Naive B cell (primary cell): ENCODE results near the gene GTPBP8. TPM values are rescaled to one million over a fixed set of nuclear protein-coding genes. Genes with fewer than 3 reads are reported as not detected.

Experiments
- ATAC-seq, 2 donors: fragments of 150-1000 bp; cut with Tn5 transposase; 2 replicates each; pipeline ENCODE4 v1.10.0; 2021; ENCODE audit warnings: low read depth in 2 of 2, mild to moderate bottlenecking in 2 of 2, moderate library complexity in 2 of 2
- DNase-seq: peaks from one replicate; pipeline ENCODE4 v3.0.0; 2022
- H3K27ac Mint-ChIP-seq, 6 donors: one replicate each; pipeline ENCODE4 v1.8.0; 2020 to 2022; ENCODE audit warnings: mild to moderate bottlenecking in 6 of 6, mixed read lengths in 6 of 6, moderate library complexity in 5 of 6, inconsistent platforms in 2 of 6
- H3K27me3 Mint-ChIP-seq, 3 donors: one replicate each; pipeline ENCODE4 v1.8.0; 2021 to 2022; ENCODE audit warnings: mixed read lengths in 3 of 3, mild to moderate bottlenecking in 1 of 3
- H3K36me3 Mint-ChIP-seq, 2 donors: one replicate each; pipeline ENCODE4 v1.8.0; 2020 to 2022; ENCODE audit warnings: mixed read lengths in 2 of 2, inconsistent platforms in 1 of 2, mild to moderate bottlenecking in 1 of 2
- H3K4me1 Mint-ChIP-seq, 3 donors: one replicate each; pipeline ENCODE4 v1.8.0; 2020 to 2022; ENCODE audit warnings: mixed read lengths in 3 of 3, inconsistent platforms in 1 of 3, mild to moderate bottlenecking in 1 of 3, moderate library complexity in 1 of 3
- H3K4me3 Mint-ChIP-seq, 8 donors: one replicate each; pipeline ENCODE4 v1.8.0; 2020 to 2022; ENCODE audit warnings: mild to moderate bottlenecking in 8 of 8, mixed read lengths in 8 of 8, moderate library complexity in 8 of 8, inconsistent platforms in 2 of 8
- H3K9me3 Mint-ChIP-seq, 7 donors: one replicate each; pipeline ENCODE4 v1.8.0; 2020 to 2022; ENCODE audit warnings: mixed read lengths in 7 of 7, mild to moderate bottlenecking in 5 of 7, inconsistent platforms in 2 of 7, moderate library complexity in 1 of 7
- polyA plus RNA-seq, 6 donors: library from polyadenylated mRNA; unstranded; fragments of 300-500 nt; fragmentation: Illumina TruSeq; gene quantifications; one replicate each; pipeline ENCODE4 v1.2.3, GENCODE V29; 2021; ENCODE audit warnings: low read depth in 6 of 6

Gene GTPBP8
- polyA plus RNA-seq, 6 donors from 2014 or later = 9.4 to 16.2 (median 12.7) TPM

DNA sequence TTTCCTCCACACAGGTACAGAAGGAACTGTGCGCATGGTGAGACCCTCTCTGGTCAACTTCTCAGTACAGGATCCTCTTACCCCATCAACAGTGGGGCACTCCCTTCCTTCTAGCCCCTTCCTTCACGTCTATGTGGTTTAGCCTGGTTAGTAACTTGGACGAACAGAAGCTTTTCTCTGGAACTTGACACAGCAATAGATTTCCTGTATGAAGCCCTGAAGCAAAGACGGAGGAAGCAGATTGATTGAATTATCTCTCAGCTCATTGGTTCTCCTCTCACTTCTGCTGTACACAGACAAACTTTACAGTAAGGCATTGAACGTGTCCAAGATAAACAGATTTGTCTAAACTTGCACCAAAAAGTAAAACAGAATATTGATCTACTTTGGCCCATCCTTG lies 15.9 kb upstream of the GTPBP8 start, which contains the start of gene CD200R1:
Gene CD200R1, minus strand, starts transcription at position 210 of the 400 bp plus-strand sequence. CDS start 246 bp downstream, outside the sequence.
- ATAC-seq = peak; percentile 51 to 57
- Mint-ChIP-seq H3K9me3 (no peaks in the 10 kb centered on the region), H3K36me3 (no peaks in the 10 kb centered on the region), H3K4me3 (peak within 1 kb of the TSS; percentile 35 to 87 (median 74)), H3K27me3 (no peaks in the 10 kb centered on the region), H3K4me1 (peaks cover 55 to 60% (median 56%) of the 10 kb centered on the region in 3 donors), H3K27ac (peak within 1 kb of the TSS; percentile 25 to 83 (median 44))
- peak; percentile 25 for DNase-seq

DNA sequence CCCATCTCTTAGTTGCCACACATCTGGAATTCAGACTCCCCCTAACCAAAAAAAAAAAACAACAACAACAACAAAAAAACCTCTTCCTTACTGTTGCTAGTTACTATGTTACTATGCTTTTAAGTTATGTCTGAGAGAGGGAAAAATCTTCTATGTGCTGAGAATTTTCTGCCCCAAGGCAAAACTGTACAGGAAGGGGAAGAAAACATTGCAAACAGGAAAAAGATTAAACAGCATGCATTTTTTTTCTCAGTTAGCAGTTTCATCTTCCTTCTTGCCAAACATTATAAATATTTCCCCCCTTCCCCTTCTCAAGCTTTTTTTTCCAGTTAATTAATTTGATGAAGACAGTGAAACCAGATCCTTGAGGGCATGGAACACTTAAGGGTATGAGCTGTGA lies 14.8 kb upstream of the GTPBP8 start:
- ATAC-seq (no peak), DNase-seq (no peak)
- no peaks in the 10 kb centered on the region for H3K36me3 Mint-ChIP-seq
- H3K4me3 Mint-ChIP-seq = peak overlapping the region in 4 of 8 donors; percentile 29 to 74 (median 59)
- H3K27ac Mint-ChIP-seq = peak overlapping the region in 3 of 6 donors; percentile 25 to 42 (median 25)
- H3K4me1 Mint-ChIP-seq = peaks cover 55 to 60% (median 56%) of the 10 kb centered on the region in 3 donors
- H3K9me3 Mint-ChIP-seq = no peaks in the 10 kb centered on the region
- no peaks in the 10 kb centered on the region for H3K27me3 Mint-ChIP-seq

DNA sequence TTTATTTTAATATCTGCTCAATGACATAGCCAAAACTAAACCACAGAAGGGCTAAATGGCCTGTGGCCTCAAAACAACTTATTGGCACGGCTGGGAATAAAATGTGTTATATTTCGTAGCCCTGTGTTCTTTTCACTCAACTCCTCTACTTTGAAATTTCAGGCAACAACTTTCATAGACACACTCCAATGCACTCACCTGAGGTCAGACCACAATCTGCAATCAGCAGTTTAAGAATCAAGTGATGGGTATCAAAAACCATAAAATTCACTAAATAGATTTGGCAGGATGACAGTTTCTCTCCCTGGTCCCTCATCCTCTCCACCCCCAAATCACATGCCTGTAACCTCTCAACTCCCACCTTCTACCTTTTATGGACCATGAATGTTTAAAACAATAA lies 13.8 kb upstream of the GTPBP8 start:
- ATAC-seq (peak in 1 of 2 donors; percentile 27), DNase-seq (no peak)
- Mint-ChIP-seq H3K4me3 (peak overlapping the region in 6 of 8 donors; percentile 13 to 57 (median 44)), H3K36me3 (no peaks in the 10 kb centered on the region), H3K27ac (peak overlapping the region in 1 of 6 donors; percentile 36), H3K9me3 (no peaks in the 10 kb centered on the region), H3K27me3 (no peaks in the 10 kb centered on the region), H3K4me1 (peaks cover 53 to 60% (median 56%) of the 10 kb centered on the region in 3 donors)

DNA sequence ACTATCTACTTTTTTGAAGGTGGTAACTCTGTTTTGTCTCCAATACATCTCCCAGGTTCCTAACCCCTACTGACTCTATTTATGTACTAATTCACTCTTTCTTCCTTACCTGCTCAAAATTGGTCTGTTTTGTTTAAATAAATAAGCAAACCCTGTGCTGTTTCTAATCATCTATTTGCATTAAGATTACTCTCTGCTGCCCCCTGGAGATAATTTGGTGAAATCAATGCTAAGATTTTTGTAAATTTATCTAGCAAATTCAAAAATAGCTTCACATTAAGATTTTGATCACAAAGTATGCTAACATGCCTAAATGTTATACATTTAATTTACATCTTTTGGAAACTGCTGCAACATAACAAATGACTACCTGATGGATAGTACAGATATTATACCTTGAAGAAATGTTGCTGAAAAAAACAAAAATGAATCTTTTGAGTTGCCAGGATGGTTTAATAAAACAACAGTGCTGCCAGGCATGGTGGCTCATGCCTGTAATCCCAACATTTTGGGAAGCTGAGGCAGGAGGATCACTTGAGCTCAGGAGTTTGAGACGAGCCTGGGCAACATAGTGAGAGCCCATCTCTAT lies 11.4 kb upstream of the GTPBP8 start:
- peak; percentile 46 for DNase-seq
- ATAC-seq = no peak
- Mint-ChIP-seq H3K9me3 (no peaks in the 10 kb centered on the region), H3K4me1 (peaks cover 53 to 64% (median 63%) of the 10 kb centered on the region in 3 donors), H3K27me3 (no peaks in the 10 kb centered on the region), H3K36me3 (no peaks in the 10 kb centered on the region), H3K27ac (peak overlapping the region in 2 of 6 donors; percentile 13 to 35), H3K4me3 (no peak overlapping the region)

DNA sequence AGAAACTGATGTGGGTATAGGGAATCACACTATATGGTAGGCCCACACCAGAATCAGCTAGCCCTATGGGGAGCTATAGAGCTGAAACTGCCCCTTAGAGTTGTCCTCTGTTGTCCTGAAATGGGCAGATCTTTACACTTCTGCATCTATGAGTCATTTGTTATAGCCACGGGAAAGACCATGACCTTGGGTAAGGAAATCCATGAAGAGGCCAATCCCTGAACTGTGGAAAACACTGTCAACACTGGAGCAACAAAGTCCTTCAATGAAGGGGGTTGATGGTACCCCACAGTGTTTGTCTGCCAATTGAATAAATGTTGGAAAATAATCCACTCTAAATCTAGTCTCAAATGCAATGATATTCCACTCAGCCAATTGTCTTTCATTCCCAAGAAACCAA lies 10.7 kb upstream of the GTPBP8 start:
- no peaks in the 10 kb centered on the region for H3K27me3 Mint-ChIP-seq
- no peaks in the 10 kb centered on the region for H3K36me3 Mint-ChIP-seq
- no peak for ATAC-seq
- no peaks in the 10 kb centered on the region for H3K9me3 Mint-ChIP-seq
- H3K4me3 Mint-ChIP-seq = no peak overlapping the region
- DNase-seq = no peak
- H3K27ac Mint-ChIP-seq = no peak overlapping the region
- H3K4me1 Mint-ChIP-seq = peaks cover 49 to 57% (median 56%) of the 10 kb centered on the region in 3 donors

DNA sequence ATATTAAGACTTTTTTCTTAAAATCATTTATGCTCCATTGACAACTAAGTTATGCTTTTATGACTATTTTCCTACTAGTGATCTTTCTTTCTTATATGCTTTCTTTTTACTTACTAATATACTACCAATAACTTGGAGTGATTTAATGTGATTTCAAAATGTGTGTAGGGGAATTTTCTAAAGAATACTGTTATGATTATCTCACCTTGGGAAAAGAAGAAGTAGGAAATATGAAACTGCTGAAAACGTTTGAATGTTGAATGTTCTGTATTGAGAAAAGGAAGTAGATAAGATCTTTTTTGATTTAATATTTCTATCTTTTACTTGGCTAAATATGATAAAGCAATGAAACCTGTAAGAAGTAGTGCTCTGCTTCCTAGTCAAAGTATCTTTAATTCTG lies 8.1 kb upstream of the GTPBP8 start:
- peak overlapping the region in 3 of 6 donors; percentile 12 to 71 (median 30) for H3K27ac Mint-ChIP-seq
- H3K4me1 Mint-ChIP-seq = peaks cover 30 to 37% (median 32%) of the 10 kb centered on the region in 3 donors
- no peaks in the 10 kb centered on the region for H3K27me3 Mint-ChIP-seq
- H3K36me3 Mint-ChIP-seq = no peaks in the 10 kb centered on the region
- peak overlapping the region in 1 of 8 donors; percentile 54 for H3K4me3 Mint-ChIP-seq
- ATAC-seq (peak; percentile 70 to 71), DNase-seq (no peak)
- no peaks in the 10 kb centered on the region for H3K9me3 Mint-ChIP-seq

DNA sequence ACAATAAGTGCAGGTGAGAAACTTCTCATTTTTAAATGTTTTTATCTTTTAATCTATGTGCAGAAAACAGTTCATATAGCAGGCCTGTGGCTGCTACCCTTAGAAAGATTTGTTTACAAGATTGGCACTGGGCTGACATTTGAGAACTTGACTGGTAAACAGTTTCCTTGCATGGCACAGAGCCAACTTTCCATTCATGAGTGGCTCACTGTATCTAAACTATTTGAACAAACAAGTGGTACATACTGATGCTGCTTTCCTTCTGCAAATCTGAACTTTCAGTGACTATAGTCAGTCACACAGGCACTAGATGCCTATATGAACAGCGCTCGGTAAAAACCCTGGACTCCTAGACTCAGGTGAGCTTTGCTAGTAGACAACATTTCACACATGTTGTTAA lies 6.3 kb upstream of the GTPBP8 start:
- ATAC-seq (no peak), DNase-seq (no peak)
- H3K27me3 Mint-ChIP-seq = no peaks in the 10 kb centered on the region
- no peaks in the 10 kb centered on the region for H3K36me3 Mint-ChIP-seq
- H3K27ac Mint-ChIP-seq = peak overlapping the region in 1 of 6 donors; percentile 23
- H3K4me3 Mint-ChIP-seq = no peak overlapping the region
- peaks cover 18 to 22% (median 22%) of the 10 kb centered on the region in 3 donors for H3K4me1 Mint-ChIP-seq
- H3K9me3 Mint-ChIP-seq = no peaks in the 10 kb centered on the region

DNA sequence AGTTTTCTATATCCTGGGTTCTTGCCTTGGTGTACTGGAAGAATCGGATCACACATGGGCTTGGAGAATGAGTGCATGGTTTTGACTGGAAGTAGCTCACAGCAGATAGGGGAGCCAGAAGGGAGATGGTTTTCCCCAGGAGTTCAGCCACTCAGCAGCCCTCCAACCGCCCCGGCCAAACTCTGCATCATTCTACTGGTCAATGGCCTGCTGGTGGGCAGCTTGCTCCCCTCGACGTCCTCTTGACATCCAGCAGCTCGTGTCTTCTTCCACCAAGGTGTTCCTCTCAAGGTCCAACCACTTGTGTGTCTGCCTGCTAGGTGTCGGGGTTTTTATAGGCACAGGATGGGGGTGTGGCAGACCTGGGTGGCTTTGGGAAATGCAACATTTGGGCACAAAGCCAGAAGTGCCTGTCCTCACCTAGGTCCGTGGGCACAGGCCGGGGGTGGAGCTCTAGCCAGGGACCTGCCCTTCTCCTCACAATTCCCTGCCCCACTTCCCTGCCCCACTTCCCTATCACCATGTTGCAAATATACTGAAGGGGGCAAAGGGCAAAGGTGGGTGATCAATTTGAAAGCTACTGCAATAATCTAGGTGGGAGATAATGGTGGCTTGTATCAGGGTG lies 3.0 kb upstream of the GTPBP8 start:
- Mint-ChIP-seq H3K27me3 (no peaks in the 10 kb centered on the region), H3K36me3 (no peaks in the 10 kb centered on the region), H3K9me3 (no peaks in the 10 kb centered on the region), H3K27ac (peak overlapping the region in 1 of 6 donors; percentile 16), H3K4me3 (peak overlapping the region in 1 of 8 donors; percentile 4), H3K4me1 (peaks cover 29 to 36% (median 35%) of the 10 kb centered on the region in 3 donors)
- DNase-seq (no peak), ATAC-seq (no peak)

DNA sequence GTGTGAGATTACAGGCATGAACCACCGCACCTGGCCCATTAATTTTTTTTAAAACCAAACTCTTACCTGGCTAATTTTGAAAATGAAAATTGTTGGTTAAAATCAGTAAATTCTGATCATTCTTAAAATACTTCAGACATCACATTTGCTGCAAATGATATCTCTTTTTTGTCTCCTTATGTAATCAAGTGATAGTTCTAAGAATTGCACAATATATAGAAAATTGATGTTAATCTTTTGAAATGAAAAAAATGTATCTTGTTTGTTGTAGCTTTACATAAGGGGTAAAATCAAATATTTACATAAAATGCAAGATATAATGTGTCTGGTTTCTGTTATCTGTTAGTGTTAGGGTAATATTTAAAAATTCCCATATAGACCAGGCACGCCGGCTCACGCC lies 5.0 kb downstream of the GTPBP8 start:
- ATAC-seq = no peak
- H3K27me3 Mint-ChIP-seq = no peaks in the 10 kb centered on the region
- no peak for DNase-seq
- H3K27ac Mint-ChIP-seq = no peak overlapping the region
- peaks cover 16 to 22% (median 19%) of the 10 kb centered on the region in 3 donors for H3K4me1 Mint-ChIP-seq
- H3K9me3 Mint-ChIP-seq = no peaks in the 10 kb centered on the region
- H3K4me3 Mint-ChIP-seq = no peak overlapping the region
- H3K36me3 Mint-ChIP-seq = peaks cover 5 to 18% of the 10 kb centered on the region in 2 donors

DNA sequence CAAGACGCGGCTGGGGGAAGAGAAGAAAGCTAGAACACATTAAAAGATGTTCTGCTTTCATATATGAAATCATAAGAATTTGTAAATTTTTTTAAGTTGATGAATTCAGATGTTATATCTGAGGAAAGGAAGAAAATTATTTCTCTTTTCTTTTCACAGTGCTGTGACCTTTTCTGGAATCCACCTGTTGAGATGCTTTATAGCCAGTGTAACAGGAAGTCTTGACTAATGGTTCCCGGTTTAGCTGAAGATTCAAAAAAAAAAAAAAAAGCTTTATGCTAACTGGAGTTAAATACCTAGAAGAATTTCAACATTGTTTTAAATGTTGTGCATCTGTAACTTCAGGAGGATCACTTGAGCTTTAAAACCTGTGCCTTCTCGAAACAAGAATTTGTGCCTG lies 9.9 kb downstream of the GTPBP8 start:
- Mint-ChIP-seq H3K36me3 (peaks cover 14 to 20% of the 10 kb centered on the region in 2 donors), H3K9me3 (no peaks in the 10 kb centered on the region), H3K4me3 (no peak overlapping the region), H3K27ac (peak overlapping the region in 4 of 6 donors; percentile 2 to 84 (median 42)), H3K4me1 (peaks cover 0 to 5% (median 4%) of the 10 kb centered on the region in 3 donors), H3K27me3 (no peaks in the 10 kb centered on the region)
- DNase-seq (no peak), ATAC-seq (no peak)

DNA sequence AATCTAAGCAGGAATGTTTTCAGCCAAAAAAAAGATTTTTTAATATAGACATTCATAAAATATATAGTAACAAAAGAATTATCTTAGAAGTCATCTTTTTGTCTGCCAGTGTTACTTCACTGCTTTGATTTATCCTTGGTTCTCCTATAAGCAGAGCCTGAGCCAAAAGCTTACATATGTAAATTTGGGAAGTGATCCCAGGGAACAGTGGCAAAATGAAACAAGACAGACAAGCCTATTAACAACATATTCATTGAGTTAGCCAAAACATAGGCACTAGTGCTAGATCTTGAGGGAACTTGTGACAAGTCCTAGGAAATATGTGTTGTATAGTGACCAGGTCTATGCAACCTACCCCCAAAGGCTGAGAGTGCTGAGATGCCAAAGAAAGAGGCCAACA lies 11.3 kb downstream of the GTPBP8 start:
- no peak for ATAC-seq
- Mint-ChIP-seq H3K4me1 (peaks cover 0 to 5% (median 4%) of the 10 kb centered on the region in 3 donors), H3K27me3 (no peaks in the 10 kb centered on the region), H3K9me3 (no peaks in the 10 kb centered on the region), H3K36me3 (peaks cover 17 to 25% of the 10 kb centered on the region in 2 donors), H3K27ac (peak overlapping the region in 3 of 6 donors; percentile 22 to 84 (median 43)), H3K4me3 (no peak overlapping the region)
- no peak for DNase-seq

DNA sequence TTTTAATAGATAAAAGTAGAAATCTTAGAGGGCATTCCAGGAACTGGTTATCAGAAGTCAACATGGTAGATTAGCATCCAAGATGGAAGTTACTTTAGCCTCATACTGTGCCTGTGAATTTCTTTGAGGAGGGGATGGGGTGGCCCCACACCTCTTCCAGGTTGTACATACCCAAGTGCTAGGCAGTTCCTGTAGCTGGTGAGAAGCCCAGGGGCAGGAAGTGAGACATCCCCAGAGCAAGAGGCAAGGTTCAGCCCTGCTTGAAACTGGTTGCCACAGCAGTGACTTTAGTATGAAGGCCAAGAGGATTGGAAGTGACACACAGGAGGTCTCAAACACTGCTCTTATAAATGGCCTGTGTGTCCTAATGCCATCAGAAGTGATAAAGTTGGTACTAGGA lies 11.9 kb downstream of the GTPBP8 start:
- ATAC-seq (no peak), DNase-seq (no peak)
- peaks cover 22 to 25% of the 10 kb centered on the region in 2 donors for H3K36me3 Mint-ChIP-seq
- no peaks in the 10 kb centered on the region for H3K27me3 Mint-ChIP-seq
- no peaks in the 10 kb centered on the region for H3K9me3 Mint-ChIP-seq
- peak overlapping the region in 4 of 6 donors; percentile 22 to 84 (median 52) for H3K27ac Mint-ChIP-seq
- H3K4me3 Mint-ChIP-seq = no peak overlapping the region
- H3K4me1 Mint-ChIP-seq = peaks cover 2 to 8% (median 4%) of the 10 kb centered on the region in 3 donors

DNA sequence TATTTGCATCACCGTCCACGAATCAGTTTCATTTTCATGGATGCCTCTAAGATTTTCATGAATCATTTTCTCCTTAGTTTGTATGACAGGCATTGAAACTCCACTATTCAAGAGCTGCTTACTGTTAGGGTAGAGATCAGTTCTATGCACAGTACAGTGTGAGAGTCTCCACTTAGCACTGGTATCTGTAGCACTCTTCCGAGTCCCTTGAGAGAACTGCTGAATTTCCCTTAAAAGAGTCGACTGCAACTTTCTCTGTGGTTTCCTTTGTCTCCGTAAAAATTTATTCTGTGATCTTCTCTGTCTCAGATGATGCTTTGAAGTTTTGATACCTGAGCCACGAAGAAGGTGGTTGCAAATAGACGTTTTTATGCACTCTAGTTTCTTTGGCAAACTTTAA lies 14.8 kb downstream of the GTPBP8 start:
- ATAC-seq = no peak

More for the DNA sequence above, 14.8 kb downstream of the GTPBP8 start:
- Mint-ChIP-seq H3K4me1 (peaks cover 4 to 10% (median 6%) of the 10 kb centered on the region in 3 donors), H3K9me3 (no peaks in the 10 kb centered on the region), H3K27me3 (no peaks in the 10 kb centered on the region), H3K27ac (peak overlapping the region in 5 of 6 donors; percentile 33 to 55 (median 49)), H3K36me3 (peaks cover 29 to 31% of the 10 kb centered on the region in 2 donors), H3K4me3 (no peak overlapping the region)
- DNase-seq = no peak
